Left colon (tissue), 2 donors: Measurements from ENCODE around the gene ZNF862. TPM values are rescaled to one million over a fixed set of nuclear protein-coding genes. Genes with fewer than 3 reads are reported as not detected.
A peak's percentile ranks its signal among the peaks of the same experiment; 100 is the strongest.

Experiments used
- ATAC-seq: fragments of 200-7000 bp; cut with Tn5 transposase; one replicate; pipeline ENCODE4 v1.9.1; 2020; ENCODE audit warnings: mild to moderate bottlenecking, moderate library complexity
- DNase-seq, 2 donors: peaks; one replicate each; pipeline ENCODE4 v3.0.0-alpha.2; 2020
- intact Hi-C, 2 donors: fragments of 100-400 bp; cut with DNase I in 1 of 2; cut with micrococcal nuclease in 1 of 2; formaldehyde crosslinking; loops; one replicate each; pipeline versions ENCODE4 v1.11.2 to v1.14.0; 2022; cut with DNase I, micrococcal nuclease
- total RNA-seq, 2 donors: library from RNA; stranded (reverse); fragmentation: NEBNext Ultra II Directional; extraction: Animal tissue kit (Norgen Biotek cat#: 25700); gene quantifications; one replicate each; pipeline ENCODE4 v1.2.1, GENCODE V29; 2021
- donor health status: DM: no; HTN: no; CAD: no.
- donor health status: DM: yes; HTN: yes; CAD: no.

ZNF862 gene
- total RNA-seq, 2 donors from 2014 or later, result 12.9 to 17.4 TPM

- DNase-seq (no peak), ATAC-seq (no peak)
Observed at GRCh38 chr7:149871576-149871975, 33.4 kb downstream of the ZNF862 start.

GRCh38 chr7:149872419-149873073, 34.4 kb downstream of the ZNF862 start:
- ATAC-seq, result peak; percentile 73
- peak; percentile 73 to 88 for DNase-seq
- intact Hi-C loops, result no loop called here

More at GRCh38 chr7:149871576-149871975, 33.4 kb downstream of the ZNF862 start:
- intact Hi-C loops, result no loop called here

- ATAC-seq, result peak; percentile 94
- DNase-seq, result peak; percentile 95
- intact Hi-C loops, result no loop called here
Observed at GRCh38 chr7:149873074-149873969, 35.1 kb downstream of the ZNF862 start, which contains the start of gene ATP6V0E2. Gene ATP6V0E2 (plus strand): TSS chr7:149873969. CDS start chr7:149874066, 97 bp downstream.

- intact Hi-C loops, result no loop called here
- no peak for DNase-seq
- ATAC-seq, result no peak
Observed at GRCh38 chr7:149873970-149874643, 35.9 kb downstream of the ZNF862 start.

- intact Hi-C loops, result no loop called here
- DNase-seq (no peak), ATAC-seq (no peak)
Observed at GRCh38 chr7:149874644-149875028, 36.5 kb downstream of the ZNF862 start.

- DNase-seq (peak in 1 of 2 donors; percentile 7), ATAC-seq (no peak)
- intact Hi-C loops, result no loop called here
Observed at GRCh38 chr7:149875396-149875795, 37.2 kb downstream of the ZNF862 start.

GRCh38 chr7:149877890-149878522, 39.8 kb downstream of the ZNF862 start:
- intact Hi-C loops, result no loop called here
- peak in 1 of 2 donors; percentile 13 for DNase-seq
- ATAC-seq, result no peak

- ATAC-seq, result no peak
- intact Hi-C loops, result no loop called here
- DNase-seq, result no peak
Observed at GRCh38 chr7:149878523-149878921, 40.3 kb downstream of the ZNF862 start.

- DNase-seq (peak in 1 of 2 donors; percentile 3), ATAC-seq (no peak)
- intact Hi-C loops, result no loop called here
Observed at GRCh38 chr7:149879271-149879743, 41.1 kb downstream of the ZNF862 start.

GRCh38 chr7:149879766-149880637, 41.8 kb downstream of the ZNF862 start:
- intact Hi-C loops, result no loop called here
- ATAC-seq (no peak), DNase-seq (peak in 1 of 2 donors; percentile 4)

- intact Hi-C loops, result no loop called here
- DNase-seq (peak in 1 of 2 donors; percentile 11), ATAC-seq (no peak)
Observed at GRCh38 chr7:149880638-149881311, 42.6 kb downstream of the ZNF862 start.

- peak in 1 of 2 donors; percentile 4 for DNase-seq
- intact Hi-C loops, result no loop called here
- ATAC-seq, result no peak
Observed at GRCh38 chr7:149881328-149882247, 43.4 kb downstream of the ZNF862 start.

- DNase-seq (no peak), ATAC-seq (no peak)
- intact Hi-C loops, result no loop called here
Observed at GRCh38 chr7:149882248-149883047, 44.3 kb downstream of the ZNF862 start.

GRCh38 chr7:149883048-149883438, 44.9 kb downstream of the ZNF862 start:
- no peak for ATAC-seq
- intact Hi-C loops, result no loop called here

GRCh38 chr7:149883452-149883861, 45.3 kb downstream of the ZNF862 start:
- DNase-seq (peak; percentile 52 to 71), ATAC-seq (peak; percentile 84)
- intact Hi-C loops, result no loop called here

More at GRCh38 chr7:149883048-149883438, 44.9 kb downstream of the ZNF862 start:
- DNase-seq, result no peak
